NCI-H748 treated with DMSO at 0.1 percent for 48 hours (cell line): Measurements from ENCODE around the gene PRKCE.

Source experiments
- DNase-seq: peaks from one replicate; lab custom pipeline; 2025; lab: John Stamatoyannopoulos, UW

The PRKCE gene

GRCh38 chr2:46170611-46171350 is 519.3 kb downstream of the PRKCE start:
- DNase-seq = no peak

GRCh38 chr2:46171411-46171953 is 520.0 kb downstream of the PRKCE start:
- DNase-seq = no peak

GRCh38 chr2:46171996-46172546 is 520.6 kb downstream of the PRKCE start:
- no peak for DNase-seq

- DNase-seq = no peak
Observed at GRCh38 chr2:46173030-46173429, 521.6 kb downstream of the PRKCE start.

GRCh38 chr2:46173636-46174250 is 522.3 kb downstream of the PRKCE start:
- DNase-seq = no peak

GRCh38 chr2:46174345-46175170 is 523.1 kb downstream of the PRKCE start:
- DNase-seq = no peak

- DNase-seq = no peak
Observed at GRCh38 chr2:46175419-46175818, 523.9 kb downstream of the PRKCE start.

GRCh38 chr2:46177461-46178089 is 526.1 kb downstream of the PRKCE start:
- no peak for DNase-seq

GRCh38 chr2:46179037-46179621 is 527.7 kb downstream of the PRKCE start:
- DNase-seq = no peak

GRCh38 chr2:46180189-46180588 is 528.7 kb downstream of the PRKCE start:
- no peak for DNase-seq

- DNase-seq = no peak
Observed at GRCh38 chr2:46181306-46181705, 529.8 kb downstream of the PRKCE start.

- peak; percentile 1 for DNase-seq
Observed at GRCh38 chr2:46181789-46182530, 530.5 kb downstream of the PRKCE start.

GRCh38 chr2:46183426-46183825 is 532.0 kb downstream of the PRKCE start:
- no peak for DNase-seq

GRCh38 chr2:46184794-46185583 is 533.5 kb downstream of the PRKCE start:
- DNase-seq = no peak

GRCh38 chr2:46187112-46187618 is 535.7 kb downstream of the PRKCE start:
- no peak for DNase-seq

- no peak for DNase-seq
Observed at GRCh38 chr2:46188041-46188716, 536.7 kb downstream of the PRKCE start.

- no peak for DNase-seq
Observed at GRCh38 chr2:46193356-46193755, 541.9 kb downstream of the PRKCE start.

GRCh38 chr2:46193855-46194254 is 542.4 kb downstream of the PRKCE start:
- no peak for DNase-seq

- DNase-seq = no peak
Observed at GRCh38 chr2:46194856-46195255, 543.4 kb downstream of the PRKCE start.
